ENCODE measurements around the gene CPNE5.
A peak's percentile ranks its signal among the peaks of the same experiment; 100 is the strongest.

CPNE5 gene

GRCh38 chr6:36752187-36752885 lies 86.9 kb downstream of the CPNE5 start:
- H3K36me3 ChIP-seq (replicated peaks; ENCODE audit: low read depth, low read length), result peaks cover 4% of the 10 kb centered on the region
- H3K4me3 ChIP-seq (ENCODE audit: low read length), result no peak overlapping the region
- no peak overlapping the region for H3K9ac ChIP-seq (ENCODE audit: low read length)
- H3K4me2 ChIP-seq (ENCODE audit: low read length), result peak overlapping the region; percentile 52
- H3K4me1 ChIP-seq (ENCODE audit: low read length), result peaks cover 57% of the 10 kb centered on the region
- no peak overlapping the region for H2AFZ ChIP-seq (ENCODE audit: low read depth, low read length)
- H3K9me3 ChIP-seq (ENCODE audit: insufficient read depth, low read length), result no peaks in the 10 kb centered on the region
- no peaks in the 10 kb centered on the region for H4K20me1 ChIP-seq (ENCODE audit: insufficient read depth, low read length)
- no peak for TF ChIP-seq CTCF (IDR thresholded peaks at IDR 0.05; ENCODE audit: low read depth, low read length)
- TF ChIP-seq EZH2phosphoT487 (IDR thresholded peaks at IDR 0.05; ENCODE audit: low read depth), result no peak
- no peaks in the 10 kb centered on the region for H3K27me3 ChIP-seq (ENCODE audit: low read depth, low read length)
- H3K27ac ChIP-seq (ENCODE audit: low read length), result peak overlapping the region; percentile 14; the same call in 1 of the 2 replicates
- H3K79me2 ChIP-seq (ENCODE audit: low read length), result no peaks in the 10 kb centered on the region

GRCh38 chr6:36751833-36752186 lies 87.4 kb downstream of the CPNE5 start:
- no peaks in the 10 kb centered on the region for H3K27me3 ChIP-seq (ENCODE audit: low read depth, low read length)
- no peaks in the 10 kb centered on the region for H3K79me2 ChIP-seq (ENCODE audit: low read length)
- H4K20me1 ChIP-seq (ENCODE audit: insufficient read depth, low read length), result no peaks in the 10 kb centered on the region
- peaks cover 52% of the 10 kb centered on the region for H3K4me1 ChIP-seq (ENCODE audit: low read length)
- H3K36me3 ChIP-seq (replicated peaks; ENCODE audit: low read depth, low read length), result peaks cover 4% of the 10 kb centered on the region
- no peak overlapping the region for H3K4me2 ChIP-seq (ENCODE audit: low read length)
- H3K27ac ChIP-seq (ENCODE audit: low read length), result no peak overlapping the region
- no peak overlapping the region for H3K4me3 ChIP-seq (ENCODE audit: low read length)
- no peak overlapping the region for H2AFZ ChIP-seq (ENCODE audit: low read depth, low read length)
- H3K9ac ChIP-seq (ENCODE audit: low read length), result no peak overlapping the region
- TF ChIP-seq EZH2phosphoT487 (IDR thresholded peaks at IDR 0.05; ENCODE audit: low read depth) (no peak), CTCF (IDR thresholded peaks at IDR 0.05; ENCODE audit: low read depth, low read length) (no peak)
- H3K9me3 ChIP-seq (ENCODE audit: insufficient read depth, low read length), result no peaks in the 10 kb centered on the region

- Histone ChIP-seq H3K4me2 (ENCODE audit: low read length) (no peak overlapping the region), H3K27ac (ENCODE audit: low read length) (no peak overlapping the region), H3K79me2 (ENCODE audit: low read length) (no peaks in the 10 kb centered on the region), H3K4me3 (ENCODE audit: low read length) (no peak overlapping the region), H3K9ac (ENCODE audit: low read length) (no peak overlapping the region), H4K20me1 (ENCODE audit: insufficient read depth, low read length) (no peaks in the 10 kb centered on the region), H3K4me1 (ENCODE audit: low read length) (peaks cover 45% of the 10 kb centered on the region), H2AFZ (ENCODE audit: low read depth, low read length) (no peak overlapping the region), H3K9me3 (ENCODE audit: insufficient read depth, low read length) (no peaks in the 10 kb centered on the region), H3K36me3 (replicated peaks; ENCODE audit: low read depth, low read length) (peaks cover 4% of the 10 kb centered on the region), H3K27me3 (ENCODE audit: low read depth, low read length) (no peaks in the 10 kb centered on the region)
- TF ChIP-seq CTCF (IDR thresholded peaks at IDR 0.05; ENCODE audit: low read depth, low read length), result no peak
- no peak for TF ChIP-seq EZH2phosphoT487 (IDR thresholded peaks at IDR 0.05; ENCODE audit: low read depth)
These were observed 88.2 kb downstream of the CPNE5 start for GRCh38 chr6:36751091-36751490.

GRCh38 chr6:36749829-36750489 lies 89.3 kb downstream of the CPNE5 start:
- H4K20me1 ChIP-seq (ENCODE audit: insufficient read depth, low read length), result no peaks in the 10 kb centered on the region
- no peak overlapping the region for H3K27ac ChIP-seq (ENCODE audit: low read length)
- H3K79me2 ChIP-seq (ENCODE audit: low read length), result no peaks in the 10 kb centered on the region
- peaks cover 4% of the 10 kb centered on the region for H3K36me3 ChIP-seq (replicated peaks; ENCODE audit: low read depth, low read length)
- H3K4me1 ChIP-seq (ENCODE audit: low read length), result peaks cover 33% of the 10 kb centered on the region
- no peaks in the 10 kb centered on the region for H3K27me3 ChIP-seq (ENCODE audit: low read depth, low read length)
- no peak overlapping the region for H3K4me2 ChIP-seq (ENCODE audit: low read length)
- TF ChIP-seq EZH2phosphoT487 (IDR thresholded peaks at IDR 0.05; ENCODE audit: low read depth) (no peak), CTCF (IDR thresholded peaks at IDR 0.05; ENCODE audit: low read depth, low read length) (no peak)
- no peak overlapping the region for H3K4me3 ChIP-seq (ENCODE audit: low read length)
- H3K9ac ChIP-seq (ENCODE audit: low read length), result no peak overlapping the region
- H2AFZ ChIP-seq (ENCODE audit: low read depth, low read length), result no peak overlapping the region
- no peaks in the 10 kb centered on the region for H3K9me3 ChIP-seq (ENCODE audit: insufficient read depth, low read length)

All from OCI-LY3 (cell line).